Activated naive CD8-positive, alpha-beta T cell treated with anti-CD3 and anti-CD28 coated beads, Interleukin-2, amount 50 U/mL, for 16 hours (primary cell): Measurements from ENCODE around the gene SCN4A.
A peak's percentile ranks its signal among the peaks of the same experiment; 100 is the strongest.
"Not testable (repeated sequence)": the region's sequence is repeated elsewhere in the genome, so short reads cannot be mapped to it uniquely, and the experiment has no call there.

Experiments
- DNase-seq: peaks from one replicate; pipeline ENCODE4 v3.0.0-alpha.2; 2020; ENCODE audit warnings: low read depth, low spot score

The SCN4A gene

DNA sequence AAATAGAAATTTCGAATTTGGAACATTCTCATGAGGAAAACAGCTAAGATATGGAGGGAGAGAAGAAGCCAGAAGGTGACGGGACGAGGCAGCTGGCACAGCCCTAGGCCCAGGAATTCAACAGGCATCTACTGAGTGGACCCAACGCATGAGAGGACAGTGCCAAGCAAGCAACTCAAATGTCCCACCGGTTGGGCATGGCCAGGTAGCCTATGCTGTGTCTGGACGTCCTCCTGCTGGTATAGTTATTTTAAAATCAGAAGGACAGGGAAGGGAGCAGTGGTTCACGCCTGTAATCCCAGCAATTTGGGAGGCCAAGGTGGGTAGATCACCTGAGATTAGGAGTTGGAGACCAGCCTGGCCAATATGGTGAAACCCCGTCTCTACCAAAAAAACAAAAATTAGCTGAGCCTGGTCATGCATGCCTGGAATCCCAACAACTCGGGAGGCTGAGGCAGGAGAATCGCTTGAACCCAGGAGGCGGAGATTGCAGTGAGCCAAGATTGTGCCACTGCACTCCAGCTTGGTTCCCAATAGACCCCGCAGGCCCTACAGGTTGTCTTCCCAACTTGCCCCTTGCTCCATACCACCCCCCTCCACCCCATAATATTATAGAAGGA lies 56.0 kb downstream of the SCN4A start:
- no peak for DNase-seq

DNA sequence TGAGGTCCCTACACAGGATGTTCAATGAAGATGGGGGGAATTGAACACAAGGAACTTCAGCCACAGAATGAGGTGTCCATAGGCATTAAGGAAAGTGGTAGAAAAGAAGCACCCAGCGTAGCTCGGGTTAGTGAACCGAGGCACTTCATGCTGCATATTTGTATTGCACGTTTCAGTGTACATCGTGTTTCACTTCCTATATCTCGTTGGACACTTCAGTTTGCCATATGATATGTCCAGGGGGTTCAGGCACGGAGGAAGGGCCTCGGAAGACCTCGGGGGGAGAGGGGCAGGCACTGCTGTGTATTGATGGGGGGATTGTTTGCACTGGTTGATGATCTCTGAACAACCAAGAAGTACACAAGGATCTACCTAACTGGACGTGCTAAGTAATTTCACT lies 57.0 kb downstream of the SCN4A start:
- DNase-seq, result not testable (repeated sequence)

DNA sequence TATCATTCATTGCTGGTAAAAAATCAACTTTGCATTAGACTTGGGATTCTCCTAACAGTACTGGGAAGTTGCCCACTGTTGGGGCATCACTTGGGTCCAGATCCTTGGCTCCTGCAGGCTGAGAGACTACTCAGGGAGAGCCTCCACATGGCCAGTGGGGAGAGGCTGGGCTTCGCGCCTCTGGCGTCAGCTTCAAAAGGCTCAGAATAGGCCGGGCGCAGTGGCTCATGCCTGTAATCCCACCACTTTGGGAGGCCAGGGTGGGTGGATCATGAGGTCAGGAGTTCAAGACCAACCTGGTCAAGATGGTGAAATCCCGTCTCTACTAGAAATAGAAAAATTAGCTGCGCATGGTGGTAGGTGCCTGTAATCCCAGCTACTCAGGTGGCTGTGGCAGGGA lies 58.2 kb downstream of the SCN4A start:
- no peak for DNase-seq

DNA sequence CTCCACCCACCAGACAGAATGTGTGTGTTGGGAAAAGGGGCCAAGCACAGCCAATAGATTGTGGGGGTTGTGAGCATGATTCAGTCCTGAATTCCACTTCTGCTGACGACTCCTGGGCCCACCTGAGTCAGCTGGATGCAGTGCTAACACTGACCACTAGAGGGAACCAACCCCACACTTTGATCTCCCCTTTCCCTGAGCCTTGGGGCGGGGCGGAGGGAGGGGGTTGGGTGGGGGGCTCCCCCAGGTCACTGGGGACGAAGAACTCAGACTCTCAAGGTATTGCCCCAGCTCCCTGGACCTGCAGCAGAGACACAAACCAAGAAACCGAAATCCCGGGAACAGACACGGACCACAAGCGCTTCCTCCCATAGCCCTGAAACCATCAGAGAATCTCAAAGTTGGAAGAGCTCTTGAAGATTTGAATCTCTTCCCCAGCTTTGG lies 61.0 kb downstream of the SCN4A start:
- DNase-seq, result peak; percentile 29

DNA sequence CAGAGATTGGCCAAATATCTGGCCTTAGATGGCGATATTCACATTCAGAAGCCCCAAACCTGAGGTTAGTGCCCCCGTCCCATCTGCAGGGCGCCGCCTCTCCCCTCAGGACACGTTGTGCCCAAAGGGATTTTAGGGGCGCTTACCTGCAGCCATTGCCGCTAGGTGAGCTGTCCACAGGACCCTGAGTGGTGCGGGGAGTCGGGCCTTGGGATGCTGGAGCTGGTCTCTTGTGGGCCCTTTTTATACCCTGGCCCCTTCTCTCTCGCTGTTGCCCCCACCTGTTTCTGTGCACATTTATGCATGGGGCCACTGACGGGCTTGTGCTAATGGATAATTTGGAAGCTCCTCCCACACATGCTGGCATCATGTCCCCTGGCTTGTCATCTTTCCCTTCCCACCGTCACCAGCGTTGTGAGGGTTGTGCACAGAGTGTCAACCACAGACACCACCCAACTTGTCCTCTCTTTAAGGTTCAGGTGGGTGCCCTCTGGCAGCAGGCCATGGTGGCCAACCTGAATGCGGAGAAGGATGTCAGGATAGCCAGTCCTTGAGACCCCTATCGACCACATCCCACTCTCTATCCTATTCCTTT lies 61.6 kb downstream of the SCN4A start, which contains the start of gene CSHL1:
Gene CSHL1, minus strand, starts transcription at position 218 of the 595 bp plus-strand sequence. Its CDS starts 62 bp downstream, at position 156.
- no peak for DNase-seq

DNA sequence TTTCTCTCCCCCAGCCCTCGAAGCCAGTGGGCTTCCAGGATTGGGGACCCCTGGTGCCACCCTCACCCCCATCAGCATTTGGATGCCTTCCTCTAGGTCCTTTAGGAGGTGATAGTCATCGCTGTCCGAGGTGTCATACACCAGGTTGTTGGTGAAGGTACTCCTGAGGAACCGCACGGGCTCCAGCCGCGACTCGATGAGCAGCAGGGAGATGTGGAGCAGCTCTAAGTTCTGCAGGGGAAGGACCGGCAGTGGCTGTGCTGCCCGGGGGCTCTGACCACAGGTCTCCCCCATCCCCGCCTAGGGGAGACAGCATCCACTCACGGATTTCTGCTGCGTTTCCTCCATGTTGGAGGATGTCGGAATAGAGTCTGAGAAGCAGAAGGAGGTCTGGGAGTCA lies 62.6 kb downstream of the SCN4A start:
- no peak for DNase-seq

DNA sequence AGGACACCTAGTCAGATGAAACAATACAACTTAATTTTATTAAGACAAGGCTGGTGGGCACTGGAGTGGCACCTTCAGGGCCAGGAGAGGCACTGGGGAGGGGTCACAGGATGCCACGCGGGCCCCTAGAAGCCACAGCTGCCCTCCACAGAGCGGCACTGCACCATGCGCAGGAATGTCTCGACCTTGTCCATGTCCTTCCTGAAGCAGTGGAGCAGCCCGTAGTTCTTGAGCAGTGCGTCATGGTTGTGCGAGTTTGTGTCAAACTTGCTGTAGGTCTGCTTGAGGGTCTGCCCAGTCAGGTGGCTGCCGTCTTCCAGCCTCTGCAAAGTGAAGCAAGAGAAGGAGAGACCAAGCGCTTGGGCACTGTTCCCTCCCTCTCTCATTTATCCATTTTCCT lies 63.1 kb downstream of the SCN4A start:
- not testable (repeated sequence) for DNase-seq

DNA sequence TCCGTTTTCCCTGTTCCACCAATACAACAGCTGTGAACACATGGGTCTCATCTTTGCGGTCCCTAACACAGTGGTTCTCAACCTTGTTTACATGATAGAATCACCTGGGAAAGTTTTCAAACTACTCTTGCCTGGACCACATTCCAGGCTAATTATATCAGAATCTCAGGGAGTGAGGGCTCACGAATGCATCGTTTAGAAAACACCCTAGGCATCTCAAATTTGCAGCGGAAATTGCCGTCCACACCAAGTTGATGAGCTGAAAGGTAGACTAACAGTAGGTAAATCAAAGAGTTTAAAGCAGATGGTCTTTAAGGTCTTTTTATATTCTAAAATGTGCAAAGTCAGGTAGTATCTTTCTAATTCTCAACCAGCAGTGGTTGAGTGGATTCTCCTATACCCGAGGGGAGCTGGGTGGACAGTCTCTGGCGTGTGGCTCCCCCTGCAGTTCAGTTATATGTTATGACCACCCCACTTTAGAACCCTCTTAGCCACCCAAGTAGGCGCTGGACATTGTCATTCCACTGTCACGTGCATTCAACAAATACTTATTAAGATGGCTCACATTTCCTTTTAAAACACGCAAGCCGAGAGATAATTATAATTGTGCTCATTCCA lies 65.4 kb downstream of the SCN4A start:
- not testable (repeated sequence) for DNase-seq

DNA sequence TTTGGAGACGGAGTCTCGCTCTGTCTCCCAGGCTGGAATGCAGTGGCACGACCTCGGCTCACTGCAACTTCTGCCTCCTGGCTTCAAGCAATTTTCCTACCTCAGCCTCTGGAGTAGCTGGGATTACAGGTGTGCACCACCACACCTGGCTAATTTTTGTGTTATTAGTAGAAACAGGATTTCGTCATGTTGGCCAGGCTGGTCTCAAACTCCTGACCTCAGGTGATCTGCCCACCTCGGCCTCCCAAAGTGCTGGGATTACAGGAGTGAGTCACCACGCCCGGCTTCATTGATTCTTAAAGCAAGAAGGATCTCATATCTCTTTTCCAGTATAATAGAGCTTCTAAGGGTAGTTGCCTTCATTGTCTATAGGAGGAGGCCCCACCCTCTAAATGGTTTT lies 67.9 kb downstream of the SCN4A start:
- not testable (repeated sequence) for DNase-seq

DNA sequence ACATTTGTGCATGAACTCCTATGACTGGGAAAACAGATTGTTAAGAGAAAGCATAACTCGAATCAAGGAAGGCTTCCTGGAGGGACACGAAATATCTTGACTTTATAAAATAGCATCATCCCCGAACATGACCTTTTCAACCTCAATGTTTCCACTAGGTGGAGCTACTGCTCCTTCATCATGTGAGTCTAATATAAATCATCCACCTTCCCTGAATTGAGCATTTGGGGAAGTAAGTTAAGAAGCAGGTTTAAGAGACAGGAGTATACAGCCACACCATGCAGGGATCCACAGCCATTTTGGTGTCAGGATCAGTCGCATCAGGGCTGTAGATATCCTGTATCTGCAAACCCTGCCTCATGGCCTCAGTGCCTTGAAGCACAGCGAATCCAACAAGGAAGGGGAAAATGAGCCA lies 68.9 kb downstream of the SCN4A start:
- not testable (repeated sequence) for DNase-seq

DNA sequence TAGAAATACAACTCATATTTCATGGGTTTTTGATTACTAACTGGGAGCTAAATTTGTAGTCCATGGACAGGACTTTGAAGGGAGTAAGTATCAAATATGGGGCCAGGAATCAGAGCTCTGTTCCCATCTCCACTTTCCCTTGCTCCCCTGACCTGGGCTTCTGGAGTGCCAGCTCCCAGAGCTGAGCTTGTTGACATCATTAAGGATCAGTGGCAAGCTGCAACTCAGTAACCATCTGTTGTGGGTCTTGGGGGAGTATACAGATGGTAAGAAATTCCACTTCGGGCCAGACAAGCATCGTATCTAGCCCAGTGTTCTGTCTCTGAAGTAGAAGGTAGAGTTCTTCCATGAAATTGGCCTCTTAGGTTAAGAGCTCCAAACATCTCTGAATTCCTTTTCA lies 70.7 kb downstream of the SCN4A start:
- DNase-seq, result not testable (repeated sequence)

DNA sequence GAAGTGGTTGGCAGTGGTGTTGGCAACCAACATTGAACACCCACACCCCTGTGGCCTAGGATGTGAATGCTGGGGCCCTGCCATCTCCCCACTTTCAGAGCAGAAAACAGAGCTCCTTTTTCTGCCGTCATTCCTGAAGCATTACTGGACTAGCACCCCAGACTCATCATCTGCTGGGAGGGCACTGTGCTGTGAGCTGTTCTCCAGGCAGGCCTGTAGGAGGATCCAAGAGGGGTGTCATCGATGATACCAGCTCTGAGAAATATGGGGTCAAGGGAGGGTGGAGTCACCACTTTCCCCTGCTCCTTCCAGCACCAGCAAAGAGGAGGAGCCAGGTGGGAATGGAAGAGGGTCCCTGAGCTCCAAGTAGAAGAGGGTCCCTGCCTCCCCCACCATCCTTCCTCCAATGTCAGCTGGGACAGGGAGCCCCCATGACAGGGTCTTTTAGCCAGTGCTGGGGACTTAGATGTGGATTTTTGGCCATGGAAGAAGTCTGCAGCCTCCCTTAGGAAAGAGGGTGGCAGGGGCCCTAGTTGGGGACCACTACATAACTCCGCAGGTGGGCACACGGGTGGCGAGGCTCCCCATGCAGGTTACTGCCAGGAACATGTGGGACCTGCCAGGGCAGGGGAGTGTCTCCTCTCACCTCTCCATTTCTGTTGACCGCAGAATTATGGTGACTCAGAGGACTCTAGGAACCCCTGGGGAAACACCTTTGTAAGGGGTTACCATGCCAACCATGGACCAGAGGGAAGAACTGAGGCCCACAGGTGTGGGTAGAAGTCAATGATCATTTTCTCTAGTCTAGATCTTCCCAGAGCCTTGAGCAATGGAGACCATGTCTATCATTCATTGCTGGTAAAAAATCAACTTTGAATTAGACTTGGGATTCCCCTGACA lies 73.6 kb downstream of the SCN4A start:
- not testable (repeated sequence) for DNase-seq

DNA sequence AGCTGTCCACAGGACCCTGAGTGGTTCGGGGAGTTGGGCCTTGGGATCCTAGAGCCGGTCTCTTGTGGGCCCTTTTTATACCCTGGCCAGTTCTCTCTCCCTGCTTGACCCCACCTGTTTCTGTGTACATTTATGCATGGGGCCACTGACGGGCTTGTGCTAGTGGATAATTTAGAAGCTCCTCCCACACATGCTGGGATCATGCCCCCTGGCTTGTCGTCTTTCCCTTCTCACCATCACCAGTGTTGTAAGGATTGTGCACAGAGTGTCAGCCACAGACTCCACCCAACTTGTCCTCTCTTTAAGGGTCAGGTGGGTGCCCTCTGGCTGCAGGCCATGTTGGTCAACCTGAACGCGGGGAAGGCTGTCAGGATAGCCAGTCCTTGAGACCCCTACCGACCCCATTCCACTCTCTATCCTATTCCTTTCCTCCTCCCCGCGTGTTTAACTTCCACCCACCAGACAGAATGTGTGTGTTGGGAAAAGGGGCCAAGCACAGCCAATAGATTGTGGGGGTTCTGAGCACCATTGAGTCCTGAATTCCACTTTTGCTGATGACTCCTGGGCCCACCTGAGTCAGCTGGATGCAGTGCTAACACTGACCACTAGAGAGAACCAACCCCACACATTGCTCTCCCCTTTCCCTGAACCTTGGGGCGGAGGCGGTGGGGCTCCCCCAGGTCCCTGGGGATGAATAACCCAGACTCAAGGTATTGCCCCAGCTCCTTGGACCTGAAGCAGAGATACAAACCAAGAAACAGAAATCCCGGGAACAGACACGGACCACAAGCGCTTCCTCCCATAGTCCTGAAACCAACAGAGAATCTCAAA lies 76.0 kb downstream of the SCN4A start, which contains the start of gene CSH1:
Gene CSH1, minus strand, starts transcription at position 51 of the 831 bp plus-strand sequence. CDS start 63 bp downstream, outside the sequence.
- DNase-seq, result not testable (repeated sequence)

DNA sequence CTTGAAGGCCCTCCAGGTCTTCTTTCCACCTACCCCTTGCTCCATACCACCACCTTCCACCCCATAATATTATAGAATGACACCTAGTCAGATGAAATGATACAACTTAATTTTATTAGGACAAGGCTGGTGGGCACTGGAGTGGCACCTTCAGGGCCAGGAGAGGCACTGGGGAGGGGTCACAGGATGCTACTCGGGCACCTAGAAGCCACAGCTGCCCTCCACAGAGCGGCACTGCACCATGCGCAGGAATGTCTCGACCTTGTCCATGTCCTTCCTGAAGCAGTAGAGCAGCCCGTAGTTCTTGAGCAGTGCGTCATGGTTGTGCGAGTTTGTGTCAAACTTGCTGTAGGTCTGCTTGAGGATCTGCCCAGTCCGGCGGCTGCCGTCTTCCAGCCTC lies 77.9 kb downstream of the SCN4A start:
- DNase-seq, result not testable (repeated sequence)

DNA sequence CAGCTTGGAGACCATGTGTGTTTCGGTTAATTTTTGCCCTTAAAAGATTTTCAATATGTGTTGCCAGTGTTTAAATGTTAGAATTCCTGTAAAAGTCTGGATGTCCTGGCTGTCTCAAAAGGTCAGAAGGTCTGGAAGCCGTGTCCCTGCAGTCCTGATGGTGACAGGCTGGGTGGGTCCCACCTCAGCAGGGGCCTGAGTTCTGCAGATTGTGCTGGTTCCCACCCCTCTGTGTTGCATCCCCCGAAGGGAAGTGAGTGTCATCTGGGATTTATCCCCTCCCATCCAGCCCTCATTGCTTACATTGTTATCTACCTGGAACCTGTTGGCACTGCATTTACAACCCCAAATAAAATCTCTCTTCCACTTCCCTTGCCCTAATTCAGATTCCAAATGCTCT lies 78.7 kb downstream of the SCN4A start:
- not testable (repeated sequence) for DNase-seq

DNA sequence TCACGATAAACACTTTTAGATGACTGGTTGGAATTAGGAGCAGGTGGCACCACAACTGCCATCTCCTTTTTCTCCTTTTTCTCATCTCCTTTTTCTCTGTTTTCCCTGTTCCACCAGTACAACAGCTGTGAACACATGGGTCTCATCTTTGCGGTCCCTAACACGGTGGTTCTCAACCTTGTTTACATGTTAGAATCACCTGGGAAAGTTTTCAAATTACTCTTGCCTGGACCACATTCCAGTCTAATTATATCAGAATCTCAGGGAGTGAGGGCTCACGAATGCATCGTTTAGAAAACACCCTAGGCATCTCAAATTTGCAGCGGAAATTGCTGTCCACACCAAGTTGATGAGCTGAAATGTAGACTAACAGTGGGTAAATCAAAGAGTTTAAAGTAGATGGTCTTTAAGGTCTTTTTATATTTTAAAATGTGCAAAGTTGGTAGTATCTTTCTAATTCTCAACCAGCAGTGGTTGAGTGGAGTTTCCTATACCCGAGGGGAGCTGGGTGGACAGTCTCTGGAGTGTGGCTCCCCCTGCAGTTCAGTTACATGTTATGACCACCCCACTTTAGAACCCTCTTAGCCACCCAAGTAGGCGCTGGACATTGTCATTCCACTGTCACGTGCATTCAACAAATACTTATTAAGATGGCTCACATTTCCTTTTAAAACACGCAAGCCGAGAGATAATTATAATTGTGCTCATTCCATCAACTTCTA lies 80.2 kb downstream of the SCN4A start:
- DNase-seq, result not testable (repeated sequence)

DNA sequence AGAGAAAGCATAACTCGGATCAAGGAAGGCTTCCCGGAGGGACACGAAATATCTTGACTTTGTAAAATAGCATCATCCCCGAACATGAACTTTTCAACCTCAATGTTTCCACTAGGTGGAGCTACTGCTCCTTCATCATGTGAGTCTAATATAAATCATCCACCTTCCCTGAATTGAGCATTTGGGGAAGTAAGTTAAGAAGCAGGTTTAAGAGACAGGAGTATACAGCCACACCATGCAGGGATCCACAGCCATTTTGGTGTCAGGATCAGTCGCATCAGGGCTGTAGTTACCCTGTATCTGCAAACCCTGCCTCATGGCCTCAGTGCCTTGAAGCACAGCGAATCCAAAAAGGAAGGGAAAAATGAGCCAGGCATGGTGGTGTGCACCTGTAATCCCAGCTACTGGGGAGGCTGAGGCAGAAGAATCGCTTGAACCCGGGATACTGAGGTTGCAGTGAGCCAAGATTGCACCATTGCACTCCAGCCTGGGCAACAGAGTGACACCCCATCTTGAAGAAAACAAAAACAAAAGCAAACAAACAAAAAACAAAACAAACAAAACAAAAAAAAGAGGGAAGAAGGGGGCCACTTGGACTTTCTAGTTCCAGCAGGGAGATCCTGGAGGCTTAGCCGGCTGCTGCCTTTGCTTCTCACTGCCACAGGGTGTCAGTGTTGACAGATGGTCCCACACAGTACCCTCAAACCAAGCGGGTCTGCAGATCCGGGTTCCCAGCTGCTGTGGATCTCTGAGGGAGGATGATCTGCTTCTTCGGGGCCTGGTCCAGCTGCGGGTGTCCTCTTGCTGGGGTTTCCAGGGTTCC lies 83.5 kb downstream of the SCN4A start:
- DNase-seq, result not testable (repeated sequence)
